H1 (cell line): Measurements from ENCODE around the gene ODAPH. TPM values are rescaled to one million over a fixed set of nuclear protein-coding genes. Genes with fewer than 3 reads are reported as not detected.
A peak's percentile ranks its signal among the peaks of the same experiment; 100 is the strongest.

ENCODE experiments used
- CTCF ChIA-PET: fragments of 300-600 bp; sonication (Branson Sonifier 250); formaldehyde crosslinking; loops from one replicate; lab custom pipeline; 2021; ENCODE audit not compliant: partially characterized antibody; lab: Charles Lee
- POLR2A ChIA-PET: fragments of 300-600 bp; sonication (Branson Sonifier 250); formaldehyde crosslinking; loops from one replicate; lab custom pipeline; 2021; ENCODE audit warnings: inconsistent platforms; ENCODE audit not compliant: partially characterized antibody; lab: Charles Lee
- DNase-seq, 2 experiments: peaks; one replicate each; pipeline versions ENCODE4 v3.0.0 to v3.0.0-alpha.2; 2010 to 2022; ENCODE audit warnings: low spot score in 2 of 2, low read depth in 1 of 2, mixed read lengths in 1 of 2
- FAIRE-seq: peaks from 2 replicates; lab custom pipeline; 2011; peaks lifted over from hg19 to GRCh38; lab: Jason Lieb, UNC
- H2AFZ ChIP-seq: 2 replicates; pipeline ENCODE4 v1.8.1; 2012; ENCODE audit warnings: low read length, inconsistent platforms
- H2AK5ac ChIP-seq: 2 replicates; pipeline ENCODE4 v1.6.1; 2013; ENCODE audit warnings: low read depth, low read length
- H2BK120ac ChIP-seq: replicated peaks from 2 replicates; pipeline ENCODE3; 2013; ENCODE audit warnings: low read depth, low read length, inconsistent platforms
- H2BK12ac ChIP-seq: 2 replicates; pipeline ENCODE4 v1.6.1; 2013; ENCODE audit warnings: low read depth, low read length
- H2BK15ac ChIP-seq: 2 replicates; pipeline ENCODE4 v1.6.1; 2013; ENCODE audit warnings: low read length
- H2BK20ac ChIP-seq: 2 replicates; pipeline ENCODE4 v1.6.1; 2013; ENCODE audit warnings: low read length
- H2BK5ac ChIP-seq: 2 replicates; pipeline ENCODE4 v1.6.1; 2013; ENCODE audit warnings: low read depth, low read length
- H3K14ac ChIP-seq: 2 replicates; pipeline ENCODE4 v1.6.1; 2013; ENCODE audit warnings: inconsistent platforms; ENCODE audit not compliant: insufficient read length
- H3K18ac ChIP-seq: 2 replicates; pipeline ENCODE4 v1.6.1; 2013; ENCODE audit warnings: low read length; ENCODE audit errors: extremely low read depth
- H3K23ac ChIP-seq: 2 replicates; pipeline ENCODE4 v1.6.1; 2013; ENCODE audit warnings: inconsistent platforms; ENCODE audit not compliant: insufficient read length
- H3K23me2 ChIP-seq: 2 replicates; pipeline ENCODE4 v1.6.1; 2013; ENCODE audit warnings: low read depth, low read length
- H3K27ac ChIP-seq: 2 replicates; pipeline ENCODE4 v1.6.1; 2011; ENCODE audit warnings: low read depth, low read length, inconsistent platforms
- H3K27me3 ChIP-seq, 4 experiments: replicated peaks in 1 of 4; 1 replicate in 1 of 4; 2 replicates in 3 of 4; pipeline versions ENCODE4 v1.6.1 to v1.8.1; 2011 to 2013; ENCODE audit warnings: low read length in 3 of 4, mild to moderate bottlenecking in 3 of 4, inconsistent platforms in 2 of 4, mixed read lengths in 2 of 4, moderate library complexity in 1 of 4; ENCODE audit not compliant: control insufficient read depth in 3 of 4, insufficient read depth in 3 of 4; ENCODE audit errors: extremely low read depth in 1 of 4
- H3K36me3 ChIP-seq, 4 experiments: 2 replicates each; pipeline versions ENCODE4 v1.6.1 to v1.8.1; 2011 to 2013; ENCODE audit warnings: mild to moderate bottlenecking in 4 of 4, low read length in 3 of 4, moderate library complexity in 2 of 4, control low read depth in 1 of 4, inconsistent platforms in 1 of 4; ENCODE audit not compliant: insufficient read depth in 4 of 4, control insufficient read depth in 2 of 4
- H3K4ac ChIP-seq: replicated peaks from 2 replicates; pipeline ENCODE3; 2013; ENCODE audit warnings: low read length, low read depth, mixed read lengths, inconsistent platforms; ENCODE audit not compliant: insufficient read length
- H3K4me1 ChIP-seq, 4 experiments: replicated peaks in 1 of 4; 1 replicate in 1 of 4; 2 replicates in 3 of 4; pipeline versions ENCODE4 v1.6.1 to v1.8.1; 2011 to 2013; ENCODE audit warnings: low read length in 3 of 4, inconsistent platforms in 2 of 4, mixed read lengths in 1 of 4; ENCODE audit not compliant: insufficient read depth in 4 of 4, control insufficient read depth in 3 of 4
- H3K4me2 ChIP-seq, 2 experiments: 2 replicates each; pipeline versions ENCODE4 v1.6.1 to v1.8.1; 2011 to 2013; ENCODE audit warnings: low read depth in 2 of 2, low read length in 2 of 2, control low read depth in 1 of 2, inconsistent platforms in 1 of 2, mild to moderate bottlenecking in 1 of 2; ENCODE audit not compliant: insufficient read depth in 1 of 2
- H3K4me3 ChIP-seq, 4 experiments: fragments of 200-600, 300-600 bp in 1 of 4; sonication (generic), shearing (Covaris generic), sonication (Bioruptor Twin) in 1 of 4; 2 replicates each; pipeline versions ENCODE4 v1.5.1 to v1.8.1; 2011 to 2016; ENCODE audit warnings: low read length in 4 of 4, low read depth in 3 of 4, control low read depth in 2 of 4, inconsistent platforms in 2 of 4, mild to moderate bottlenecking in 2 of 4, mixed read lengths in 1 of 4, moderate library complexity in 1 of 4; ENCODE audit not compliant: insufficient read depth in 2 of 4; ENCODE audit errors: extremely low read depth in 1 of 4
- H3K56ac ChIP-seq: replicated peaks from 2 replicates; pipeline ENCODE3; 2013; ENCODE audit warnings: low read depth, mild to moderate bottlenecking, mixed read lengths, low read length, inconsistent platforms; ENCODE audit not compliant: insufficient read length
- H3K79me1 ChIP-seq: 2 replicates; pipeline ENCODE4 v1.6.1; 2013; ENCODE audit warnings: low read depth, low read length, control low read depth
- H3K79me2 ChIP-seq, 2 experiments: 2 replicates each; pipeline versions ENCODE4 v1.6.1 to v1.8.1; 2012 to 2013; ENCODE audit warnings: low read length in 2 of 2, mild to moderate bottlenecking in 2 of 2, inconsistent platforms in 1 of 2; ENCODE audit not compliant: insufficient read depth in 2 of 2, control insufficient read depth in 1 of 2
- H3K9ac ChIP-seq, 4 experiments: replicated peaks in 1 of 4; 1 replicate in 1 of 4; 2 replicates in 3 of 4; pipeline versions ENCODE4 v1.6.1 to v1.8.1; 2011 to 2013; ENCODE audit warnings: low read depth in 3 of 4, low read length in 3 of 4, control low read depth in 2 of 4, mild to moderate bottlenecking in 2 of 4, moderate library complexity in 2 of 4, inconsistent platforms in 1 of 4; ENCODE audit errors: extremely low read depth in 1 of 4
- H3K9me3 ChIP-seq, 2 experiments: 2 replicates each; pipeline versions ENCODE4 v1.6.1 to v1.8.1; 2012 to 2013; ENCODE audit warnings: mild to moderate bottlenecking in 2 of 2, moderate library complexity in 2 of 2, control low read depth in 1 of 2, inconsistent platforms in 1 of 2, low read depth in 1 of 2, low read length in 1 of 2, mixed read lengths in 1 of 2; ENCODE audit not compliant: insufficient read depth in 2 of 2
- H4K20me1 ChIP-seq, 2 experiments: replicated peaks in 1 of 2; 2 replicates each; pipeline versions ENCODE3 to v1.8.1; 2011 to 2013; ENCODE audit warnings: inconsistent platforms in 2 of 2, low read length in 2 of 2, mild to moderate bottlenecking in 1 of 2; ENCODE audit not compliant: insufficient read depth in 2 of 2, control insufficient read depth in 1 of 2
- H4K5ac ChIP-seq: 2 replicates; pipeline ENCODE4 v1.6.1; 2013; ENCODE audit warnings: low read length, low read depth, mixed read lengths, inconsistent platforms; ENCODE audit not compliant: insufficient read length
- H4K8ac ChIP-seq: 2 replicates; pipeline ENCODE4 v1.8.0; 2013; ENCODE audit warnings: mild to moderate bottlenecking, moderate library complexity, low read length, inconsistent platforms; ENCODE audit not compliant: insufficient read depth; ENCODE audit errors: extremely low read depth
- H4K91ac ChIP-seq: replicated peaks from 2 replicates; pipeline ENCODE3; 2013; ENCODE audit warnings: low read length, mixed read lengths, inconsistent platforms; ENCODE audit not compliant: insufficient read length
- CHD1 ChIP-seq: IDR thresholded peaks from 2 replicates; pipeline ENCODE4 v1.6.1; 2012; ENCODE audit warnings: low read depth, low read length, improper control_type of control experiment
- E2F6 ChIP-seq: IDR thresholded peaks from 2 replicates; pipeline ENCODE4 v1.6.1; 2012; ENCODE audit warnings: inconsistent platforms
- EGR1 ChIP-seq: IDR thresholded peaks from 2 replicates; pipeline ENCODE4 v1.6.1; 2011; ENCODE audit warnings: low read depth, low read length, borderline replicate concordance
- MAX ChIP-seq: IDR thresholded peaks from 2 replicates; pipeline ENCODE4 v1.6.1; 2012; ENCODE audit warnings: inconsistent platforms
- YY1 ChIP-seq: IDR thresholded peaks from 2 replicates; pipeline ENCODE4 v1.6.1; 2011; ENCODE audit warnings: low read depth, mild to moderate bottlenecking, low read length
- WGBS, 2 experiments: shearing (Covaris generic) in 1 of 2; methylation state at CpG; one replicate each; pipeline versions ENCODE4 v1.1.6 to v1.1.7; 2013 to 2015; ENCODE audit warnings: low lambda C conversion rate in 2 of 2, mixed read lengths in 2 of 2, inconsistent platforms in 1 of 2, low coverage in 1 of 2, missing lambda C conversion rate in 1 of 2; ENCODE audit not compliant: insufficient replicate concordance in 2 of 2, insufficient coverage in 1 of 2, insufficient read length in 1 of 2; ENCODE audit errors: extremely low coverage in 1 of 2, missing lambda C conversion rate in 1 of 2; 5-methylcytosine and 5-hydroxymethylcytosine counted together
- polyA plus RNA-seq, 7 experiments: library from polyadenylated mRNA; depleted of rRNA in 3 of 7; stranded (reverse) in 5 of 7; unstranded in 2 of 7; fragments of >200 nt in 5 of 7; fragments of 200-250 nt in 2 of 7; gene quantifications; 1 replicate in 5 of 7; 2 replicates in 1 of 7; 4 replicates in 1 of 7; pipeline versions ENCODE4 v1.2.1 to v1.2.3, GENCODE V29; 2011 to 2013; ENCODE audit warnings: missing spikeins in 2 of 7, mixed read lengths in 2 of 7
- total RNA-seq: library from RNA; stranded (reverse); fragmentation: NEBNext Ultra II Directional; extraction: Animal tissue kit (Norgen Biotek cat#: 25700); gene quantifications from 2 replicates; pipeline ENCODE4 v1.2.1, GENCODE V29; 2021

The ODAPH gene
- total and polyA plus RNA-seq, 2 of the 8 experiments (the other 6 are each of a cell fraction or from before 2014, with no cell fraction given): not detected

- H2AK5ac ChIP-seq: no peak overlapping the region
- H2AFZ ChIP-seq: peak overlapping the region; percentile 5; the same call in 1 of the 2 replicates
- H3K18ac ChIP-seq: no peak overlapping the region
- H3K9ac ChIP-seq: no peak overlapping the region
- H4K20me1 ChIP-seq: no peaks in the 10 kb centered on the region
- no peak overlapping the region for H2BK120ac ChIP-seq
- no peak overlapping the region for H3K4me2 ChIP-seq
- no peak overlapping the region for H4K5ac ChIP-seq
- no peak overlapping the region for H2BK12ac ChIP-seq
- H3K23ac ChIP-seq: no peak overlapping the region
- no peak for DNase-seq
- ChIA-PET CTCF (no interaction called here), POLR2A (no interaction called here)
- TF ChIP-seq EGR1: no peak
- TF ChIP-seq MAX: peak; percentile 67
- TF ChIP-seq E2F6: peak; percentile 70
- 0 out of 2 replicates have a peak, but pooled peaks have one; percentile 29 for TF ChIP-seq YY1
- TF ChIP-seq CHD1: no peak
- H3K36me3 ChIP-seq: no peaks in the 10 kb centered on the region
- no peak overlapping the region for H2BK15ac ChIP-seq
- FAIRE-seq: no peak
- no peak overlapping the region for H3K4me3 ChIP-seq
- H2BK5ac ChIP-seq: no peak overlapping the region
- 88% methylated on average over 11 of the region's 11 CpGs; no CpG with 5 or more reads in 1 of the 2 experiments for WGBS, 2 experiments
- no peak overlapping the region for H4K91ac ChIP-seq
- no peak overlapping the region for H3K14ac ChIP-seq
- no peaks in the 10 kb centered on the region for H3K79me2 ChIP-seq
- peaks cover 0 to 9% of the 10 kb centered on the region in 2 experiments; a peak in 1 of 4 replicates for H3K9me3 ChIP-seq
- H3K79me1 ChIP-seq: no peaks in the 10 kb centered on the region
- peaks cover 0 to 5% (median 3%) of the 10 kb centered on the region in 4 experiments; a peak in 2 of 7 replicates for H3K4me1 ChIP-seq
- no peak overlapping the region for H2BK20ac ChIP-seq
- no peaks in the 10 kb centered on the region for H3K27me3 ChIP-seq
- H3K27ac ChIP-seq: no peak overlapping the region
- no peaks in the 10 kb centered on the region for H3K23me2 ChIP-seq
- no peak overlapping the region for H4K8ac ChIP-seq
- no peak overlapping the region for H3K56ac ChIP-seq
- H3K4ac ChIP-seq: no peak overlapping the region
Observed at GRCh38 chr4:75564023-75564422, 8.2 kb downstream of the ODAPH start.
